Endodermal cell (in vitro differentiated cells): ENCODE results near the gene LAMC1. TPM values are rescaled to one million over a fixed set of nuclear protein-coding genes. Genes with fewer than 3 reads are reported as not detected.

Experiments
- DNase-seq: peaks from one replicate; pipeline ENCODE4 v3.0.0-alpha.2; 2017
- H3K27ac ChIP-seq: 2 replicates; pipeline ENCODE4 v1.5.1; 2013; ENCODE audit warnings: mild to moderate bottlenecking, low read depth, low read length, moderate library complexity
- H3K27me3 ChIP-seq: 2 replicates; pipeline ENCODE4 v1.6.1; 2013; ENCODE audit warnings: mild to moderate bottlenecking, low read length, moderate library complexity; ENCODE audit not compliant: insufficient read depth, control insufficient read depth, poor library complexity, severe bottlenecking
- H3K36me3 ChIP-seq: 2 replicates; pipeline ENCODE4 v1.7.0; 2013; ENCODE audit warnings: mild to moderate bottlenecking, low read length, moderate library complexity; ENCODE audit not compliant: control insufficient read depth, insufficient read depth
- H3K4me1 ChIP-seq: one replicate; pipeline ENCODE4 v1.7.0; 2013; ENCODE audit warnings: low read length; ENCODE audit not compliant: control insufficient read depth, insufficient read depth
- H3K4me3 ChIP-seq: 2 replicates; pipeline ENCODE4 v1.5.1; 2013; ENCODE audit warnings: mild to moderate bottlenecking, low read length, moderate library complexity
- H3K9ac ChIP-seq: 2 replicates; pipeline ENCODE4 v1.6.1; 2013; ENCODE audit warnings: mild to moderate bottlenecking, low read length, moderate library complexity; ENCODE audit not compliant: poor library complexity, severe bottlenecking; ENCODE audit errors: extremely low read depth
- H3K9me3 ChIP-seq: 2 replicates; pipeline ENCODE4 v1.6.1; 2013; ENCODE audit warnings: mild to moderate bottlenecking, low read length, moderate library complexity; ENCODE audit not compliant: control insufficient read depth
- H3K27ac Mint-ChIP-seq: 2 replicates; pipeline ENCODE4 v1.8.0; 2020; ENCODE audit warnings: mixed read lengths
- H3K27me3 Mint-ChIP-seq: 2 replicates; pipeline ENCODE4 v1.8.0; 2021; ENCODE audit warnings: mild to moderate bottlenecking, mixed read lengths; ENCODE audit not compliant: insufficient read depth
- H3K36me3 Mint-ChIP-seq: 2 replicates; pipeline ENCODE4 v1.8.0; 2020; ENCODE audit warnings: low read depth, mixed read lengths
- H3K4me1 Mint-ChIP-seq: 2 replicates; pipeline ENCODE4 v1.8.0; 2020; ENCODE audit warnings: mixed read lengths
- H3K4me3 Mint-ChIP-seq: 2 replicates; pipeline ENCODE4 v1.8.0; 2020; ENCODE audit warnings: mild to moderate bottlenecking, moderate library complexity, mixed read lengths
- H3K9me3 Mint-ChIP-seq: 2 replicates; pipeline ENCODE4 v1.8.0; 2020; ENCODE audit warnings: mild to moderate bottlenecking, mixed read lengths
- WGBS, 2 experiments: methylation state at CpG; one replicate each; pipeline versions ENCODE4 v1.1.5 to v1.1.7; 2013; ENCODE audit warnings: missing lambda C conversion rate in 2 of 2, mixed read lengths in 1 of 2; ENCODE audit not compliant: insufficient coverage in 1 of 2, insufficient read length in 1 of 2; 5-methylcytosine and 5-hydroxymethylcytosine counted together
- total RNA-seq, 2 donors: library from RNA; stranded (reverse); fragmentation: NEBNext Ultra II Directional in 1 of 2; extraction: Animal tissue kit (Norgen Biotek cat#: 25700) in 1 of 2; gene quantifications; 2 replicates in 1 of 2; 3 replicates in 1 of 2; pipeline ENCODE4 v1.2.1, GENCODE V29; 2021
- TF ChIP-seq, protein P1 (sequence below): fragments of 200-600 bp; sonication (generic); conservative IDR thresholded peaks from 2 replicates; pipeline ENCODE4 v1.5.0; 2021; ENCODE audit warnings: antibody characterized with exemption, mild to moderate bottlenecking

Gene LAMC1
- total RNA-seq, 2 donors from 2014 or later, result 47.9 to 58.8 TPM

DNA sequence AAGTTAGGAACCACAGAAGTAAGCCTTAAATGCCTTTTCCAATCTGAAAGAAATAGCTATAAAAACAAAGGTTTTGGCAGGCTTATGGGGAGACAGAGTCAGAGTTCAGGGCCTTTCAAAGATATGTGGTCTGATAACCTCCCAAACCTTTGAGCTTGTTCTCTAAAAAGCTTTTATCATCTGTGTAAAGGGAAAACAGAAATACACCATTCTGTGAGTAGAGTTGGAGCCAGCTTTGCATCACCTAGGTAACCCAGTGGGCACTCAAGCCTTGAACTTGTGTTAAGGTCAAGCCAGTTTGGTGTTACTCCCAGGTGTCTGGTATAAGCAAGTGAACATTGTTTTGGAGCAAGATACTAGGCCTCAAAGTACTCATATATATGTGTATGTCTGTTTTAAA lies 50.1 kb downstream of the LAMC1 start:
- Mint-ChIP-seq H3K4me3 (no peak overlapping the region), H3K4me1 (peaks cover 6% of the 10 kb centered on the region), H3K27ac (no peak overlapping the region), H3K27me3 (no peaks in the 10 kb centered on the region), H3K36me3 (peaks cover 5% of the 10 kb centered on the region), H3K9me3 (peaks cover 6% of the 10 kb centered on the region)
- Histone ChIP-seq H3K9ac (no peak overlapping the region), H3K27me3 (no peaks in the 10 kb centered on the region), H3K27ac (no peak overlapping the region), H3K4me1 (no peaks in the 10 kb centered on the region), H3K9me3 (no peaks in the 10 kb centered on the region), H3K36me3 (no peaks in the 10 kb centered on the region), H3K4me3 (no peak overlapping the region)
- DNase-seq, result no peak
- TF ChIP-seq, protein P1, sequence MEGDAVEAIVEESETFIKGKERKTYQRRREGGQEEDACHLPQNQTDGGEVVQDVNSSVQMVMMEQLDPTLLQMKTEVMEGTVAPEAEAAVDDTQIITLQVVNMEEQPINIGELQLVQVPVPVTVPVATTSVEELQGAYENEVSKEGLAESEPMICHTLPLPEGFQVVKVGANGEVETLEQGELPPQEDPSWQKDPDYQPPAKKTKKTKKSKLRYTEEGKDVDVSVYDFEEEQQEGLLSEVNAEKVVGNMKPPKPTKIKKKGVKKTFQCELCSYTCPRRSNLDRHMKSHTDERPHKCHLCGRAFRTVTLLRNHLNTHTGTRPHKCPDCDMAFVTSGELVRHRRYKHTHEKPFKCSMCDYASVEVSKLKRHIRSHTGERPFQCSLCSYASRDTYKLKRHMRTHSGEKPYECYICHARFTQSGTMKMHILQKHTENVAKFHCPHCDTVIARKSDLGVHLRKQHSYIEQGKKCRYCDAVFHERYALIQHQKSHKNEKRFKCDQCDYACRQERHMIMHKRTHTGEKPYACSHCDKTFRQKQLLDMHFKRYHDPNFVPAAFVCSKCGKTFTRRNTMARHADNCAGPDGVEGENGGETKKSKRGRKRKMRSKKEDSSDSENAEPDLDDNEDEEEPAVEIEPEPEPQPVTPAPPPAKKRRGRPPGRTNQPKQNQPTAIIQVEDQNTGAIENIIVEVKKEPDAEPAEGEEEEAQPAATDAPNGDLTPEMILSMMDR, result no peak

DNA sequence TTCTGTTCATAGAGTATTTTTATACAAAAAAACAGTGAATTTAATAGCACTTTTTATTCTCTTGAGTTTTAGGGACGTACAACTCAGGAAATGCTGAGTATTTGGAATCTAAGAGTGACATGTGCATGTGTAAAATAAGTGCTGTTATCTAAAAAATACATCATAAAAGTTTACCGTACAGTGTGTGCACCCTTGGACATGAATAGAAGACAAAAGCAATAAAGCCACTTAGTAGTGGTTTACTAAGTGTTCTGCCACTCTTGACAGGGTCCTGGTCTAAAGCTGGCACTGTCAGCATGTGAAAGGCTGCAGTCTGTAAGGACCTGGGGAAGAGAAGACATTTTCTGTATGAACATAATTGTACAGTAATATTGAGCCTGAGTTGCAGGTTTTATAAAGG lies 51.0 kb downstream of the LAMC1 start:
- H3K4me3 ChIP-seq, result no peak overlapping the region
- no peak for DNase-seq
- H3K27ac Mint-ChIP-seq, result no peak overlapping the region
- no peak overlapping the region for H3K4me3 Mint-ChIP-seq
- H3K36me3 ChIP-seq, result no peaks in the 10 kb centered on the region
- H3K9me3 ChIP-seq, result no peaks in the 10 kb centered on the region
- H3K27me3 Mint-ChIP-seq, result no peaks in the 10 kb centered on the region
- peaks cover 6% of the 10 kb centered on the region for H3K4me1 Mint-ChIP-seq
- H3K27me3 ChIP-seq, result no peaks in the 10 kb centered on the region
- no peak overlapping the region for H3K27ac ChIP-seq
- H3K9ac ChIP-seq, result no peak overlapping the region
- H3K36me3 Mint-ChIP-seq, result peaks cover 5% of the 10 kb centered on the region
- TF ChIP-seq, protein P1, result no peak
- no peaks in the 10 kb centered on the region for H3K4me1 ChIP-seq
- H3K9me3 Mint-ChIP-seq, result peaks cover 6% of the 10 kb centered on the region
- 91 to 93% methylated on average over 2 of the region's 2 CpGs for WGBS, 2 experiments

- no peaks in the 10 kb centered on the region for H3K27me3 ChIP-seq
- no peak overlapping the region for H3K4me3 Mint-ChIP-seq
- 90 to 100% methylated on average over 1 of the region's 1 CpG for WGBS, 2 experiments
These were observed 52.6 kb downstream of the LAMC1 start for GRCh38 chr1:183075861-183076260.

More at GRCh38 chr1:183075861-183076260, 52.6 kb downstream of the LAMC1 start:
- Histone ChIP-seq H3K9ac (no peak overlapping the region), H3K9me3 (no peaks in the 10 kb centered on the region), H3K27ac (no peak overlapping the region), H3K4me3 (no peak overlapping the region), H3K36me3 (no peaks in the 10 kb centered on the region), H3K4me1 (no peaks in the 10 kb centered on the region)
- H3K27ac Mint-ChIP-seq, result no peak overlapping the region
- peaks cover 3% of the 10 kb centered on the region for H3K4me1 Mint-ChIP-seq
- no peaks in the 10 kb centered on the region for H3K27me3 Mint-ChIP-seq
- no peak for DNase-seq
- TF ChIP-seq, protein P1, result no peak
- peaks cover 6% of the 10 kb centered on the region for H3K9me3 Mint-ChIP-seq
- H3K36me3 Mint-ChIP-seq, result peaks cover 5% of the 10 kb centered on the region
